ENCODE measurements around the gene PCNX1.

PCNX1 gene

DNA sequence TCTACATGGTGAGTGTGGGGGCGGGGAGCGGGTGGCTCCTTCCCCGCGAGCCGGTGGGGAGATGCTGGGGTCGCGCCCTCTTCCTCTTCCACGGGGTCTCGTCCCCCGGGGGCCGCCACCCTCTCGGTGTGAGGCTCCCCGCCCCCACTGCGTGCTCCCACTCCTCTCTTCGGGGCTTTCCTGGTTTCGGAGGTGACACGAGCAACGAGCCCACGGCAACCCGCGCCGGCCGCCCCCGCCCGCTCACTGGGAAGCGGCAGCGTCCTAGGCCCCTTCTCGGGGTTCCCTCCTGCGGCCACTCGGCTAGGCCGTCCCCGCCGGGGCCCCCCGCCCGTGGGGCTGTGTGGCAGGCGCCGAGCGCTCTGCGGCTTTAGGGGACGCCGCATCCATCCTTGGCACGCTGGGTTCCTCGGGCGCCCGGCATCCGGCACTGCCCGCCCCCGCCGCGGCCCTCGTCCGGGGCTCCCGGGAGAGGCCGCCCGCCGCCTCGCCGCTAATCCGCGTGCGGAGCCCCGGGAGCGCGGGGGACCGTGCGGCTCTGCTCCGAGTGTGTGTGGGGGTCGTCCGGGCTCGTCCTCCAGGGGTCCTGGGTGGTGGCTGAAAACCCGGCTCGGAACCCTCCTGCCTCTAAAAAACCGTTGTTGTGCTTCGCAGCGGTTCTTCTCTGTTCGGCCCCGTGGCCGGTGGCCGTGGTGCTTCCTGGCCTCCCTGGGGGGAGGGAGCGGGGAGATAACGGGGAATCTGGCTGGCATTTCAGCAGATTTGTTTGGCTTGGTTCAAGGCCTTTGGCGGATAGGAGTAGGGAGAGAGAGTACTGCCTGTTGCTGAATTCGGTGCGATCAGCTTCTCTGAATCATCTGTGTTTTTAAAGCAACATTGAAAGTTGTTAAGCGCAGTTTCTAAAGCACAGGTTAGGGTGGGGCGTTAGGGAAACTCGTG lies 1.0 kb downstream of the PCNX1 start:
- TF ChIP-seq, protein P1, sequence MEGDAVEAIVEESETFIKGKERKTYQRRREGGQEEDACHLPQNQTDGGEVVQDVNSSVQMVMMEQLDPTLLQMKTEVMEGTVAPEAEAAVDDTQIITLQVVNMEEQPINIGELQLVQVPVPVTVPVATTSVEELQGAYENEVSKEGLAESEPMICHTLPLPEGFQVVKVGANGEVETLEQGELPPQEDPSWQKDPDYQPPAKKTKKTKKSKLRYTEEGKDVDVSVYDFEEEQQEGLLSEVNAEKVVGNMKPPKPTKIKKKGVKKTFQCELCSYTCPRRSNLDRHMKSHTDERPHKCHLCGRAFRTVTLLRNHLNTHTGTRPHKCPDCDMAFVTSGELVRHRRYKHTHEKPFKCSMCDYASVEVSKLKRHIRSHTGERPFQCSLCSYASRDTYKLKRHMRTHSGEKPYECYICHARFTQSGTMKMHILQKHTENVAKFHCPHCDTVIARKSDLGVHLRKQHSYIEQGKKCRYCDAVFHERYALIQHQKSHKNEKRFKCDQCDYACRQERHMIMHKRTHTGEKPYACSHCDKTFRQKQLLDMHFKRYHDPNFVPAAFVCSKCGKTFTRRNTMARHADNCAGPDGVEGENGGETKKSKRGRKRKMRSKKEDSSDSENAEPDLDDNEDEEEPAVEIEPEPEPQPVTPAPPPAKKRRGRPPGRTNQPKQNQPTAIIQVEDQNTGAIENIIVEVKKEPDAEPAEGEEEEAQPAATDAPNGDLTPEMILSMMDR (IDR thresholded peaks at IDR 0.05; ENCODE audit: low read depth, low read length), result no peak
- no peak for DNase-seq (ENCODE audit: extremely low read depth, low read depth)

DNA sequence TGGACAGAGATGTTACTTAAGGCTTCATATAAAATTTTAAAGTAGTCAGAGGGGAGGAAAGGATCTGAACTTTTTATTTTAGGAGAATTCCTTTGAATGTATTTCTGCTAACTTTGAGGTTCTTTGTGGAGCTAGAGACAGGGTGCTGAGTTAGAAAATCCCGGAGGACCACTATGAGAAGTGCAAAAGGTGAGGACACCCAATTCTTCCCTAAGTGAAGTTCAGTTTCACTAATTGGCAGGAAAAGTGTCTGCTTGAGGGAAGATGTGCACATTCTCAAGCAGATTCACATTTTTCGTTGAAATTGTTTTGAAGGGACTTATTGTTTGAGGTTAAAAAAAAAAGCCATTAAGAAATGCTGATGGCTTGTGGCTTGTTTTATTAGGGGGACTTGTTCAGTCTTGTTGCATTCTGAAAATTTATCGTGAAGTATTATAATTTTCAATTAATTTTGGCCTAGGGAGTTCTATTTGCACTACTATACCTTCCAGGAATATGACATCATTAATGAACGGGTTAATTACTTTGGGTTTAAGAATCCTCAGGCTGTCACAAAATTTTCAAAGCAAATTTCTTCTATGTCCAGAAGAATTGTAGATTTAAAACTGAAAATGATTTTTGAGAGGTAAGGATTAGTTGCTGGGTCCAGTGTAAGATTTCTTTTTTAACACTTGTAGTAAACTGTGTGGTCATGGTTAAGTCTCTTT lies 1.8 kb downstream of the PCNX1 start:
- no peak for DNase-seq (ENCODE audit: extremely low read depth, low read depth)
- TF ChIP-seq, protein P1 (IDR thresholded peaks at IDR 0.05; ENCODE audit: low read depth, low read length), result no peak

DNA sequence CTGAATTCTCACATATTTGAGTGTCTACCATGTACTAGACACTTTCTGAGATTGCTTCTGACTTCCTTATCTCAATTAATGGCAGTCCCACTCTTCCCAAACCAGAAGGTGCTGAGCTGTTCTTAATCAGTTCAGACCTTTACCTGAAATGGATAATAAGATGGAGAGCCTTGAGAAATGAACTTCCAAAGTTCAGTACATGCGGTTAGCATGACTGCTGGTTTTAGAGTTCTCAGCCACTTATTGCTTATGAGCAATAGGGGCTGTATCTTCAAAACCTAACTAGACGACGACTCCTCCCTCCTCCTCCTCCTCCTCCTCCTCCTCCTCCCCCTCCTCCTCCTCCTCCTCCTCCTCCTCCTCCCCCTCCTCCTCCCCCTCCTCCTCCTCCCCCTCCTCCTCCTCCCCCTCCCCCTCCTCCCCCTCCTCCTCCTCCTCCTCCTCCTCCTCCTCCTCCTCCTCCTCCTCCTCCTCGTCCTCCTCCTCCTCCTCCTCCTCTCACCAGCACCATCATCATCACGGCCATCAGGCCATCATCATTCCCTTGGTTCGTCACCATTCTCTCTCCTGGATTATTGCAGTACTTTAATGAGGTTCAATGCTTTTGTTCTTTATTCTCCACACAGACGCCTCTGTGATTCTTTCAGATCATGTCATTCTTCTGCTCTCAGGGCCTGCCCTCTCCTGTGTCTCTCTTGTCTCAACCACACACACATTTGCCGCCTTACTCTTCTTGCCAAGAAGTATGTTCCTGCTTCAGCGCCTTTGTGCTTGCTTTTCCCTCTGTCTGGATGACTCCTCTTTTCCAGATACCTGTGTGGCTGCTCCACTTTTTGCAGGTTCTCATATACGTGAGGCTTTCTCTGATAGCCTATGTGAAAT lies 2.7 kb downstream of the PCNX1 start:
- DNase-seq (ENCODE audit: extremely low read depth, low read depth), result no peak

DNA sequence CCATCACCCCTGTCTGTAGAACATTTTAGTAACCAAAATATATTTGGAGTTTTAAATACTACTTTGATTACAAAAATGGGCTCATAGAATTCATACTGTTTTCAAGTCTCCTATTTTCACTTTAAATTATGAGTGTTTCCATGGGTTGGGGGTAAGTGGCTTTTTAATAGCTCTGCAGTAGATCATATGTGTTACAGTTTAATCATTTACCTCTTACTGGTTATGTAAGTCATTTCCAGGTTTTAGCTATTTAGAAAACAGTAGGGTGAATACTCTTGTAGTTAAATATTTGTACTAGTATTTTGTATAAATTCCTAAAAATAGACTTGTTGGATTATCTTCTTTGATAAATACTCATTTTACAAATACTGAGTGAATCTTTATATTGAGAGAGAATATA lies 8.2 kb downstream of the PCNX1 start:
- no peak for DNase-seq (ENCODE audit: extremely low read depth, low read depth)
- TF ChIP-seq, protein P1 (IDR thresholded peaks at IDR 0.05; ENCODE audit: low read depth, low read length), result no peak

More for the DNA sequence above, 2.7 kb downstream of the PCNX1 start:
- TF ChIP-seq, protein P1 (IDR thresholded peaks at IDR 0.05; ENCODE audit: low read depth, low read length), result no peak

DNA sequence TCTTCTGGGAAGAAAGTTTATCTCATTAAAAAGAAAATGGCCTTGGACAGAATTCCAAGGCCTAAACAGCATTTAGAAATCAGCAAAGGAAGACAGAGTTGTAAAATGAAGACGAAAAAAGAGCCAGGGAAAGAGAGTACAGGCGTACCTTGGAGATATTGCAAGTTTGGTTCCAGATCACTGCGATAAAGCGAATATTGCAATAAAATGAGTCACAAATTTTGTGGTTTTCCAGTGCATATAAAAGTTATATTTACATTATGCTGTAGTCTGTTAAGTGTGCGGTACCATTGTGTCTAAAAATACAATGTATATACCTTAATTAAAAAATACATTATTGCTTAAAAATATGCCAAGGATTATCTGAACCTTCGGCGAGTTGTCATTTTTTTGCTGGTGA lies 9.0 kb downstream of the PCNX1 start:
- TF ChIP-seq, protein P1 (IDR thresholded peaks at IDR 0.05; ENCODE audit: low read depth, low read length), result no peak

DNA sequence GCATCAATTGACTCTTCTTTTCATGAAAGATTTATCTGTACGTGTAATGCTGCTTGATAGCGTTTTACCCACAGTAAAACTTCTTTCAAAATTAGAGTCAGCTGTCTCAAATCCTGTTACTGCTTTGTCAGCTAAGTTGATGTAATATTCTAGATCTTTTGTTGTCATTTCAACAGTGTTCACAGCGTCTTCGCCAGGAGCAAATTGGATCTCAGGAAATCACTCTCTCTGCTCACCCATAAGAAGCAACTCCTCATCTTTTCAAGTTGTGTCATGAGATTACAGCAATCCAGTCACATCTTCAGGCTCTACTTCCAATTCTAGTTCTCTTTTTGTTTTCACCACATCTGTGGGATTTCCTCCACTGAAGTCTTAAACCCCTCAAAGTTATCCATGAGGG lies 9.5 kb downstream of the PCNX1 start:
- no peak for DNase-seq (ENCODE audit: extremely low read depth, low read depth)
- TF ChIP-seq, protein P1 (IDR thresholded peaks at IDR 0.05; ENCODE audit: low read depth, low read length), result no peak

More for the DNA sequence above, 9.0 kb downstream of the PCNX1 start:
- no peak for DNase-seq (ENCODE audit: extremely low read depth, low read depth)

Data from AG09319 (cell line).